ENCODE measurements around the gene POLR2F.

GRCh38 chr22:37973271-37974170, 20.0 kb downstream of the POLR2F start:
- TF ChIP-seq CTCF (IDR thresholded peaks at IDR 0.05 in 2 of 3, conservative IDR thresholded peaks at IDR 0.05 in 1 of 3; ENCODE audit: insufficient read depth in 2 of 3, low read depth in 1 of 3, low read length in 3 of 3) (no peak), EP300 (IDR thresholded peaks at IDR 0.05; ENCODE audit: low read length) (no peak), ADNP (tag; IDR thresholded peaks at IDR 0.05) (no peak)
